Fibroblast of lung (primary cell): Measurements from ENCODE around the gene COLEC11.

Experiments used
- EZH2 ChIP-seq: IDR thresholded peaks from 2 replicates; pipeline ENCODE4 v1.5.1; 2012; ENCODE audit warnings: low read length, control low read depth, mild to moderate bottlenecking; ENCODE audit errors: missing control alignments
- TF ChIP-seq, protein P1 (sequence below), 2 donors: IDR thresholded peaks in 1 of 2; conservative IDR thresholded peaks in 1 of 2; 1 replicate in 1 of 2; 2 replicates in 1 of 2; pipeline ENCODE4 v1.5.1; 2011 to 2012; ENCODE audit warnings: low read length in 2 of 2, control low read depth in 1 of 2, inconsistent platforms in 1 of 2, low read depth in 1 of 2, mild to moderate bottlenecking in 1 of 2

DNA sequence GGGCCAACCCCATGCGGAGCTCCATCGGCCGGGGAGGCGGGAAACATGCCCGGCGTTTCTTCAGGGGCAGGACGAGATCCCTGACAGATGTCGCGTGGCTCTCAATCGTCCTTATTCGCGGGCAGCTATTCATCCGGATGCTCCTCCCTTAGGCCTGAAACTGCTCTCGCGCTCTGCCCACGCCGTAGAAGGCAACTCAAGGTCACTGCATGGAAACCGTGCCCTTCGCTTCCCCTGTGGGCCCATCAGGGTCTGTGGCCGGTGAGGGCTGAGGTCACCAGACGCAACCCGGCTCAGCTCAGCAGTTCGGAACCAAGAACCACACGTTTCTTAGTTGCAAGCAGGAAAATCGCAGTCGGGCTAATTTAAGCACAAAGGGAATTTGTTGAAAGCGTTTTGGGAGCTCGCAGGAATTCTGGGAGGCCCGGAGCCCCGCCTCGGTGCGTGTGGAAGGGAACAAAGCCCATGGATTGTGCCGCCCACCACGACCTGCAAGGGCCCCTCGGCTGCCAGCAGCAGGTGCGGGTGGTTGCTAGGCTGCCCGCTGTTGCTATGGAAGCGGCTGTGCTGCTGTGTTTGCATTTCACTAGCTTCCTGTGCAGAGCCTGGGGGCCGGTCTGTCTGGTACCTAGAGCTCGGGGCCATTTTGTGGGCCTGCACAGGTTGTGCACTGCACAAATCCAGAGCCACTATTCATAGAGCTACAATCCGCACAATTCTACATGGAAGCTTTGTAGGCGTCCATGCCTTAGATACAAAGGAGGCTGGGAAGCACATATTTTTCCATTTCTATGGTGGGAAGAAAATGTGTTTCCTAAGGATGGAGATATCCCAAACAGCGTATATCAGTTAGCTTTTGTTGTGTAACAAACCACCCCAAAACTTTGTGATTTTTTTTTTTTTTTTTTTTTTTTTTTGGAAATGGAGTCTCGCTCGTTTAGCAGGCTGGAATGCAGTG, 57.1 kb downstream of the COLEC11 start:
- TF ChIP-seq, protein P1, sequence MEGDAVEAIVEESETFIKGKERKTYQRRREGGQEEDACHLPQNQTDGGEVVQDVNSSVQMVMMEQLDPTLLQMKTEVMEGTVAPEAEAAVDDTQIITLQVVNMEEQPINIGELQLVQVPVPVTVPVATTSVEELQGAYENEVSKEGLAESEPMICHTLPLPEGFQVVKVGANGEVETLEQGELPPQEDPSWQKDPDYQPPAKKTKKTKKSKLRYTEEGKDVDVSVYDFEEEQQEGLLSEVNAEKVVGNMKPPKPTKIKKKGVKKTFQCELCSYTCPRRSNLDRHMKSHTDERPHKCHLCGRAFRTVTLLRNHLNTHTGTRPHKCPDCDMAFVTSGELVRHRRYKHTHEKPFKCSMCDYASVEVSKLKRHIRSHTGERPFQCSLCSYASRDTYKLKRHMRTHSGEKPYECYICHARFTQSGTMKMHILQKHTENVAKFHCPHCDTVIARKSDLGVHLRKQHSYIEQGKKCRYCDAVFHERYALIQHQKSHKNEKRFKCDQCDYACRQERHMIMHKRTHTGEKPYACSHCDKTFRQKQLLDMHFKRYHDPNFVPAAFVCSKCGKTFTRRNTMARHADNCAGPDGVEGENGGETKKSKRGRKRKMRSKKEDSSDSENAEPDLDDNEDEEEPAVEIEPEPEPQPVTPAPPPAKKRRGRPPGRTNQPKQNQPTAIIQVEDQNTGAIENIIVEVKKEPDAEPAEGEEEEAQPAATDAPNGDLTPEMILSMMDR (conservative IDR thresholded peaks at IDR 0.05 in 1 of 2, IDR thresholded peaks at IDR 0.05 in 1 of 2; ENCODE audit: low read depth in 1 of 2, low read length in 2 of 2) = no peak
- TF ChIP-seq EZH2 = no peak
